SKM-1 (cell line): Measurements from ENCODE around the gene EPAS1.

ENCODE experiments used
- DNase-seq: peaks from one replicate; lab custom pipeline; 2025; ENCODE audit not compliant: unreplicated experiment; lab: John Stamatoyannopoulos, UW

Gene EPAS1

DNA sequence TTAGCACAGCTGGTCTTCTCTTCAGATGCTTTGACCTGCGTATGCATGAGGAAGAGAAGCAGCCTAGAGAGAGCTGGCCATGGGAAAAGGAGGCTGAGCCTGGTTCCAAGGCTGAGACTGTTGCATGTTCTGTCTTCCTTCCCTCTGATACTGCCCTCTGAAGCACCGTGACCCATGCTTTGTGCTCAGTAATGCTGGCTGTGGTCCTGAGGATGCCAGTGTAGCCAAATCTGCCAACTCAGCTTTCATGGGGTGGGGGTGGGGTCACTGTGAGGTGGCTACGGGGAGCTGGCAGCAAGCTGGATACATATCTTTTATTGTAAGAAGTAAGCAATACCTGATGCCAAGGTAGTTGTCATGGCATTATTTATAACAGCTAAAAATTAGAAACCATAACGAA, 41.5 kb downstream of the EPAS1 start:
- DNase-seq = no peak

DNA sequence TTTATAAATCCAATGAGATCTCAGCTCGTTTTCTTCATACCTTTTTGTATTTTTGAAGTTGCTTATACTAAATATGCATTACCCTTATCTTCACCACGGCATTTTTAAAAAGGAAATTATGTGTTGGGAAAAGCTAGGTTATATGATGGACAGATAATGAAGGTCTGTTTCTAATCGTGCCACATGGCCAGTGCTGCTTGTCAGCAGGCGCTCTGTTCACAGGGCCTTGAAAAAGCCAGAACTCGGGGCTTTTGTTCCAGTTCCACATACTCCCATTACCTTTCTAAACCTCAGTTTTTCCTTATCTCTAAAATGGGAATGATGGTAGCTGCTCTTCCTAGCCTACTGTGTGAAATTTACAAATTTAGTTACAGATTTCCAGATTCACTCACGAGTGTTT, 42.0 kb downstream of the EPAS1 start:
- no peak for DNase-seq

DNA sequence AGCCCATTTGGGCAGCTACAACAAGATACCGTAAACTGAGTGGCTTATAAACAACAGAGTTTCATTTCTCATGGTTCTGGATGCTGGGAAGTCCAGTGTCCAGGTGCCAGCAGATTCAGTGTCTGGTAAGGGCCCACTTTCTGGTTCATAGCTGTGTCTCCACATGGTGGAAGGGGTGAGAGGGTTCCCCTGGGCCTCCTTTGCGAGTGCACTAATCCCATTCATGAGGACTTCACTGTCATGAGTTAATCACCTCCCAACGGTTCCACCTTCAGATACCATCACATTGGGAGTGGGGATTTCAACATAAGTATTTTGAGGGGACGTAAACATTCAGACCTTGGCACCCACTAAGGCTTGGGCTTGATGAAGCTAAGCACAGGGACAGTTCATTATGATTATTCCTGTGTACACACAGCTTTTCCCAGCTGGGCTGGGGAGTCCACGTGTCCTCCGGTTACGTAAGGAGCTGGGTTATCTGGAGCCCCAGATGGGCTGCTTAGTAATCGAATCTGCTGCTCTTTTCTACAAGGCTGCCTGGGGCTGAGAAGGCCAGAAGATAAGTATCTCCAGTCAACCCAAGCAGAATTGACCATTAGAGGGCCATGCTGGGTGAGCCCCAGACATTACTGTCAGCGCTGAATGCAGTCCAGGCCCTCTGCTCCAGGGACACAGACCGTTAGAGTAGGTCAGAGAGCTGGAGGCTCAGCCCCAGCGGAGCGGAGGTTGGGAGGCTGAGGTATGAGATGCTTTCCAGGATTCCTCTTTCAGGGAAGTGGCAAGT, 42.7 kb downstream of the EPAS1 start:
- no peak for DNase-seq

DNA sequence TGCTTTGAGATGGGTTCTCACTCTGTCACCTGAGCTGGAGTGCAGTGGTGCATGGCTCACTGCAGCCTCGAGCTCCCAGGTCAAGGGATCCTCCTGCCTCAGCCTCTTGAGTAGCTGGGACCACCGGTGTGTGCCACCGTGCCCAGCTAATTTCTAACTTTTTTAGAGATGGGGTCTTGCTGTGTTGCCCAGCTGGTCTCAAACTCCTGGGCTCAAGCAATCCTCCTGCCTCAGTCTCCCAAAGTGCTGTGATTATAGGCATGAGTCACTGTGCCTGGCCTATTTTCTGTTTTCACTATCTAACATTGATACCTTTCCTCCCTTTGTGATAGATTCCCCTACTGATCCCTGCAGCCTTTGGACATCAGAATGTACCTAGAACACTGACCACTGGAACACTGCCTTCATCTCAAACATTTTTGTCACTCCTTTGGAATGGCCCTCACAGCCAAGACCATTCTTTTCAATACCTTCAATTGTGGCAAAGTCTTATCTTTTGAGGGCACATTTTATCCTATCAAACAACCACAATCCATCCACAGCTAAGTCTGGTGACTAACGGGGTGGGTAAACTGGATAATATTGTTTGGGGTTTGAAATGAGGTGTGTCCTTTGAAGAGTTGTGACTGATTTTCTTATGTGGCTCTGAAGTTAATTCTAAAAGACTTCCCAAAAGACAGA, 43.7 kb downstream of the EPAS1 start:
- DNase-seq = no peak

DNA sequence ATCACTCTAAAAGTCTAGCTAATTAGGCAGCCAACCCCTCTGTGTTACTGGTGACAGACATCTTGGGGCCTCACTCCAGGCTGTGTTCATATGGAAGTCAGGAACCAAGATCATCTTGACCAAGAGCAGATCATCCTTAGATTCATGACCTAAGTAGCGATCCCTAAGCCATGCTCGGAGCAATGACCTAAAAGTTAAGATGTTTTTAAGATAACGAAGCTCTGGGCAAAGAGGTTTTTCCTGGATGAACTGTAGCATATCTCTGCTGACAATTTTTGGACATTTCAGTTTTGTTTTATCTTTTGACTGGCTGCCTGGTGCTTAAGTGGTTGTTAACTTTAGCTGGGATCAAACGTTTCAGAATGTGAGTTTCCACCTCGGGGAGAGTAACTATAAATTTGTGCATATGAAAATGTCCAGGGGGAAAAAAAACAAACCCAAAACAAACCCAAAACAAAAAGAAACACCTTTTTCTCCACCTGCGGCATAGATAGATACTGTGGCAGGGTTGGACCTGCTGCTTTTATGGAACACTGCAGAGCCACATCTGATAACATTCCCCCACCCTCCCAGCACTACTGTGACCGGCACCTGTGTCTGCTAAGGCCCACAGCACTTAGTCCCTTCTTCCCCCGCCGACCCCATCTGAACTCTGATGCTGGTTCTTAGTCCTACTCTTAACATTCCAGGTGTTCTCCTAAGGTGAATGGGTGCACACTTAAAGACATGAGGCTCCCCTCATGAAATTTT, 45.5 kb downstream of the EPAS1 start:
- no peak for DNase-seq

DNA sequence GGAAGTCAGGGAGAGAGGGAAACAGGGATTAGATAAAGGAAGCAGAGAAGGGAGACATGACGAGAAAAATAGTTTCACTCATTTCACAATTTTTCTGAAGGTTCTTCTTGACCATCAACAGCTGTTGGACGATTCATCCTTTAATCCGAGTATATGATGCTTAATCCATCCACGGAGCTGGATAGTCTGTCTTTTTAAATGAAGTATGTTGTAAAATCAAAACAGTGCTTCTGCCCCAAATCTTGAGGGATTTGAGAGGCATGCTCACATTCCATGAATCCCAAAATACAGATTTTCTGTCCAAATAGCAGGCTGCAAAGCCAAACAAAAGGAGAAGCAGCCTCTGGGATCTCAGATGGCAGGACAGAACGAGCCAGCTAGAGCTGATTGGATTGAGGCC, 47.5 kb downstream of the EPAS1 start:
- no peak for DNase-seq

DNA sequence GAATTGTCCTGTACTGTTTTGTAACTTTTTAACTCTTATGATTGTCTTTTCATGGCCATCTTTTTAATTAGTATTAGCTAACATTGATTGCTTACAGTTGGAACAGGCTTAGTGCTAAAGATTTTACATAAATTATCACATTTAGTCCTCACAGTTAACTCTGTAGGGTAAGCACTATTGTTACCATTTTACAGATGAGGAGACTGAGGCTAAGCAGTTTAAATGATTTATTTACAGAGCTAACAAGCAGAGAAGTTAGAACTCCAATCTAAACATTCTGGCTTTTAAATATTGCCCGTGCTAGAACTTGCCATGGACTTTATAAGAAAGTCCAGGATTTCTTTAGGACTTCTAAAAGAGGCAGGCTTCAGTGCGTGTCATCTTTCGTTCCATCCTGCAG, 48.6 kb downstream of the EPAS1 start:
- no peak for DNase-seq

DNA sequence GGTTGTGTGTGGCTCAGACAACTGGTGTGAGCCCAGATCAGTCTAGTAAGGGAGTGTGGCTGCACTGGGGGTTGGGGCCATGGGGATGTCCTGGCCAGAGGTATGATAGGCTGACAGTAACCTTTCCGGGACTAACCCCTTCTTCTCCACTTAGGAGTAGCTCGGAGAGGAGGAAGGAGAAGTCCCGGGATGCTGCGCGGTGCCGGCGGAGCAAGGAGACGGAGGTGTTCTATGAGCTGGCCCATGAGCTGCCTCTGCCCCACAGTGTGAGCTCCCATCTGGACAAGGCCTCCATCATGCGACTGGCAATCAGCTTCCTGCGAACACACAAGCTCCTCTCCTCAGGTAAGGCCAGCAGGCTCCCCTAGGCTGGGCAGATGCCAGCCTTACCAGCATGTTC, 49.5 kb downstream of the EPAS1 start:
- DNase-seq = no peak

DNA sequence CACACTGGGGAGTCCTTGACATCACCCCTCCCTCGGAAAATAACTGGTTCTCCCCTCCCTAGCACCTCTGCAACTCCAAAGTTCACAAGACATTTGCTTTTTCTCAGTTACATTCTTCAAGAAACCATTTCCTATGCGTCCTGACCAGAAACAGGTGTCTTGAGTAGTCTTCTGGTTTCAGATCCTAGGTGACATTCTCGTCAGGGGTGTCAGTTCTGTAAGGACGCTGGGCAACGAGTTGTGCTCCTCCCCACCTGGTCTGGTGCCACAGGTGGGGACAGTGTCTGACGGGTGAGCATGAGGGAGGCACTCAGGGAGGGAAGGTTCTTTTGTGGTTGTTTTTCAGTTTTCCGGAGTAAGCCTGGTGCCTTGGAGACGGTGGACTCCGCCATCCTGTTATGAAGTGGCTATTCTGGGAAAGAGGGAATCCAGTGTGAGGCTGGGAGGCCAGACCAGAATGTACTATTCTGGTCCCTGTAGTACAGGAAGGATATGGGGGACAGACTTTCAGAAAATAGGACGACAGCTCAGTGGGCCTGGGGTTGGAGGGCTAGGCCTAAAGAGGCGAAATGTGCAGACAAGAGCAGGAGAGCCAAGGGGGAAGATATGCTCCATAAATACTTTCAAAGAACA, 50.6 kb downstream of the EPAS1 start:
- no peak for DNase-seq

DNA sequence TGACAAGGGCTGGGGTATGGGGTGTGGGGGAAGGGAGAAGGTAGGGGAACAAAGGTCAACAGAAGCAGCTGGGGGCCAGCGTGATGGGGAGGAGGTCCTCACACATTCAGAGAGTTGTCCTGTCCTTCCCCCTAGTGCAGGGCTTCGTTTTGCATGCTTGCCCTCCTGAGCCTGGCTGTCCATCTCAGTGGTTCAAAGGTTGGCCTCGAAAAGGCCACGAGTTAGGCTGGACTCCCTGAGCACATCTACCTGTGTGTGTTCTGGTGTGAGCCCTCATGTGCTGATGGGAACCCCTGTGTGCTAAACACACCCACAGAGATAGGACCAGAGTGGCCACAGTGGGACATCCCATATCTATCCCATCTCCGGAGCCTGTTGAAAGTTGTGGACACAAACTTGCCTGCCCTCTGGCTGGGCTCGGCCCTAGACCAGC, 51.9 kb downstream of the EPAS1 start:
- no peak for DNase-seq

DNA sequence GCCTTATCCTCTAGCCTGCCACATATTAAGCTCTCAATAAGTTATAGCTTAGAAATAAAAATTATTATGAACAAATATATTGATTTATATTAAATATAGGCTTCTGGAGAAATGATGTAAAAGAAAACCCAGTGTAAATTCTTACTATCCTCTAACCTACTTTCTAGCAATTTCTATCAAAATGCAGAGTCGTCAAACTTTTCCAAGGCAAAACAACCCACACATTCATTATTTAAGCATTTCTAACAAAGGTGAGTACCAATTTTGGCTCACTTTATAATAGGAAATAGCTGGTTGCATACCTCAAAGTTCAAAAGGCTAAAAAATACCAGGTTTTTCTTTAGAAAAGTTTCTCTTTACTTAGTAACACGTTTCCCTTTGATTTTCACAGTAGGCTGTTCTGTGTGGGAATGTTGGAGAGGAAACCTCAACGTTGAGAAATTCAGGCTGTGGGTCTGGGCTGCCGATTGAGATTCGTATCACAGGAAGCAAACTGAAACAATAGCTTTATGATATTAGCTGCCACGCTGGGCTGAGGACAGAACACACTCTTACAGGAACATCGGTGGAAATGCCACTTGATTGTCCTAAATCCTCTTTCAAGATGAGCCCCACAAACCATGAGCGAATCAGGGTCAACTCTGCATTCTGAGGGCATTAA, 53.0 kb downstream of the EPAS1 start:
- no peak for DNase-seq

DNA sequence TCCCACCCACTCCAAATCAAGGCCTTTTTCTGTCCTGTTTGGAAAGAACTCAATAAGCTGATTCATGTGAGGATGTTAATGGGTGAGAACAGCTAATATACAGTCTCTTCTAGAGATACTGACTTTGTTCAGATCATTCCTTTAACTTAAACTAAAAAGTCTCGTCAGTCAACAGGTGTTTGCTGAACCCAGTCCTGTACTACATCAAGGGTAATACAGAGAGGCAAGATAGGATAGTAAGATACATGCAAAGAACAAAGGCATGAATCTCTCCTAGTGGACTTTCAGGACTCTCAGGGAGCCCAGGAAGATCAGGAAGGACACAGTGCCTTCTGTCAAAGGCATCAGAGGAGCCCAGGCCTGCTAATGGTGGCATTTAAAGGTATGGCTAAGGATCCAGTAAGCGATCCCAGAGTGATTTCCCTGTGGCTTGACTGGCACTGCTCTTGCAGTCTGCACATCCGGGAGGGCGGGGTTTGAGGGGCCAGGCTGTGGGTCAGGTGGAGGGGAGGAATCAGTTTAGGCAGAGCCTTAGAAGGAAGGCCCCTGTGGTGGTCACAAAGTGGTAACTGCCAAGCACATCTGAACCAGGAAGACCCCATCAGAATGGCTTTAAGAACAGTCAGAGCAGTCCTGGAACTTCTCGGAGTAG, 54.0 kb downstream of the EPAS1 start:
- no peak for DNase-seq

DNA sequence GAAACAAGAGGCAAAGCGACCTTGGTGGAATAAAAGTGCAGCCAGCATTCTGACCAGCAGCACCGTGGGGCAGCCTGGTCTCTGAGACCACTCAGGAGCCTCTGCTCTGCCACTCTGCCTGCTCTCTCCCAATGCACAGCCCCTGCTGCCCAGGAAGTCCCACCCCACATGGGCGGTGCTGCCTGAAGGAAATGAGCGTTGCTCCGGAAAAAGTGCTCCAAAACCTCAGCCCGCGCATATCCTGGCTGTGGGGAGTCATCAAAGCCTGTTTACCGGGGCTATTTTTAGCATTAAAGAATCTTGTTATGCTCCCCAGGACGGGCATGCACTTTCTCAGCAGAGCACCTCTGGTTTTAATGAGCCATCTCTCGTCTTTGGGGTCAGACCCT, 54.5 kb downstream of the EPAS1 start:
- no peak for DNase-seq

DNA sequence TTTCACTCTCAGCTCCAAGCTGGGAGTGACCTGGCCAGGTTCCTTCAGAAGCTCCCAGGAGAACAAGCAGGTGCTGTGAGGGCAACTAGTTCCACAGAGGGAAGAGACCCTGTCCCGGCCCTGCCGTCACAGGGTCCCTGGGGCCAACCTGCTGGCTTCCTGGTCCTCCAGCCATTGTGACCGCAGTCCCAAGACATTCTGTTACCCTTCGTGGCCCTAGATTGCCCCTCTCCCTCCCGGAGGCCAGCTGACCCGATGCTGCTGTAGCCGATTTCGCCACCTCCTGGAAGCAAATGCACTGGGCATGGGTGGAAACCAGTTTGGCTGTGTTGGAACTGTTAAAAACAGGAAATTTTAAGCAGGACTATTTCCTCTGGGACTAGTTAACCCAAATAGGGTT, 55.4 kb downstream of the EPAS1 start:
- DNase-seq = no peak

DNA sequence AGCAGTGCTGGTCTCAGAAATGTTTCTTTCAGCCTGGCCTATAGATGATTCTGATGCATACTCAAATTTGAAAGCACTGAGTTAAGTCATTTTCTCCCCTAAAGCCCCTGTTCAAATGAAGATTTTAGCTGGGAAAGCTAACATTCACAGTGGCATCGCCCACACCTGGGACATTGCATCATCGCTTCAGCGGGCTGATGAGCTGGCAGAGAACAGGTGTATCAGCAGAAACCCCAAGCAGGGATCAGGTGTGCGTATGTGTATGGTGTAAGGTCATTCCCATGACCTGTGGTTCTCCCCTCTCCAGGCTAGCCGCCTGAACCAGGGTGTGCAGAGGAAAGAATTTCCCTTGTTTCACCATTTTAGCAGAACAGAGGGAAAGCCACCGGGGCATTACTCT, 56.3 kb downstream of the EPAS1 start:
- DNase-seq = no peak

DNA sequence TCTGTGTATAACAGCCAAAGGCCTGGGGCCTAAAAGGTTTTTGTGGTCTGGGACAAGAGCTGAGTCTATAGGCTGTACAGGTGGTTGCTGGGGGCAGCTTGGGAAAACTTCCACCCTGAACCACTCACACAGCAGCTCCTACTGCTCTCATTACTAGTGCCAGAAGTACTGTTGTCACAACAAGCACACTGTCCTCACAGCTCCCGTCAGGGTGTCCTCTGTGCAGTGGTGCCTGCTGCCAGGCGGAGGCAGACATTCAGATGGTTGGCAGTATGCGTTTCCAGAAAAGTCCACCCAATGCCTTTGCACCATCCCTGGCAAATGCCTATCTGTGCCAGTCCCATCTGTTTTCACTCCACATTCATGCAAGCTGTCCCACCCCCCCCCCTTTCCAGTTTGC, 58.5 kb downstream of the EPAS1 start:
- DNase-seq = no peak

DNA sequence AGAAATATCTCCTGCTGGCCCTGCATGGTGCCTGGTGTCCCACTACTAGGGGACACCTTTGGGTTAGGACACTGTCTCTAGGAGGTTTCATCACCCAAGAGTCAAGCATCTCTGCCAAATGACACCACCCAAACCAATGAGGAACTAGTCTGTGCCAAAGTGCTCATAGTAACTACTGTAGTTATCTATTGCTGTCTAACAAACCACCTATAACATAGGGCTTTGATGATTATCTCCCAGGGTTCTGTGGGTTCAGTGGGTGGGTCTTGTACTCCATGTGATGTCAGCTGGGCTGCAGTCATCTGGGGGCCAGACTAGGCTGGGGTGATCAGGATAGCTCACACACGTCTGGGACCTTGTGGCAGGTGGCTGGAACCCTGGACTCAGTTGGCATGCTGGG, 59.8 kb downstream of the EPAS1 start:
- DNase-seq = no peak

DNA sequence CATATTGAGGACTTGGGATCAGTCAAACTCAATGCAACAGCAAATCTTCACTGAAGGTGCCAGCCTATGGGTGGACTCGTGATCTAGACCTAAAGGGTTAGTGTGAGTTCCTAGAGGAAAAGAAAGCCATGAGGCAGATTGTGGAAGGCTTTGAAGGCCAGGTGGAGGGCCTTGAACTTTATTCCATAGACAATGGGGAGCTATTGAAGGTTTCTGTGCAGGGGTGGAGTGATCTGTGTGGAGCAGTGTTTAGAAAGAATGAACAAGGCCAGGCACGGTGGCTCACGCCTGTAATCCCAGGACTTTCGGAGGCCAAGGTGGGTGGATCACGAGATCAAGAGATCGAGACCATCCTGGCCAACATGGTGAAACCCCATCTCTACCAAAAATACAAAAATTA, 61.5 kb downstream of the EPAS1 start:
- DNase-seq = no peak

DNA sequence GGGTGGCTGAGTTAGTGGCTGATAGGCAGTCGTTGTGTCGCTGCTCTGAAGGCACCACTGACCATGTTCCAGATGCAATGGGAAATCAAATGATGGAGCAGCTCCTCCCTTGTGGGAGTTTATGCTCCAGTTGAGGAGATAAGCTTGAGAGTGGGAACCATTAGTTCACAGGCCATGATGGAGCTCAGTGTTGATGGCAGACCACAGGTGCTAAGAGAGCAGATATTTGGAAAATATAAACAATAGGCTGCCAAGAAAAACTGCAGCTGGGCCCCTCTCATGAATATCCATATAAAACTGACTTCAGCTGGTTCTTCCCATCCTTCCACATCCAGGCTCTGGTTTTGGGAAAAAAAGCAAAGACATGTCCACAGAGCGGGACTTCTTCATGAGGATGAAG, 63.1 kb downstream of the EPAS1 start:
- DNase-seq = no peak

DNA sequence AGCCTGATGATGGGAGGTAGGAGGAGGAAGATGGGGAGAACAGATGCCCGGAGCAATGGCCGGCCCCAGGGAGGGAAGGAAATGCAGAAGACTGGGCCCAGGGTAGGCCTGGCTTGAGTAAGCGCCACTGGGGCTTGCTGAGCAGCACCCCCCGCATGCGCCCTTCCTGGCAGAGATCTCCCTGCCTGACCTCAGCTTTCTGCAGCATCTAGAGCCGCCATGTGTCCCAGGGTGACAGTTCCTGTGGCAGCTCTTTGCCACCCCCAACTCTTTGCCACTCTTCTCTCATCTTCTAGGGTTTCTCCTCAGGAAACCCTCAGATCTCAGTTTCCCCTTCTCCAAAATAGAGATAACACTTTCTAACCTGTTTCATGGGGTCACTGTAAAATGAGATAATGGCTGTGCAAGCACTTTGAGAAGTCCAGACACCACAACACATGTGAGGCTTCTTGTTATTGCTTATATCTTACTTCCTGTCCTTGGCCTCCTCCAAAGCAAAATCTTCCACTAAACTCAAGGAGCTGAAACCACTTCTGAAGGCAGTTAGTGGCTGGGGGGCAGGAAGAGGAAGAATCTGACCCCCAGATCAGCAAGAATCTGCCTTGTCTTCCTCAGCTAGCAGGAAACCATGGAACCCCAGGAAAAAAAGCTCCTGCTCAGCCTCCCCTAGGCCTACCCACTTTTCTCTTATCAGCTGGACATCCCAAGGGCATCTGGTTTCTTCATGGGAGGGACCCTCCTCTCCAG, 64.9 kb downstream of the EPAS1 start:
- DNase-seq = no peak
